AG09319 (cell line): ENCODE results near the gene APP.

Experiments used
- DNase-seq: peaks from one replicate; pipeline ENCODE4 v3.0.0-alpha.2; 2010; ENCODE audit warnings: low read depth; ENCODE audit errors: extremely low read depth
- CTCF ChIP-seq: IDR thresholded peaks from 2 replicates; pipeline ENCODE4 v1.5.1; 2011; ENCODE audit warnings: low read depth, mild to moderate bottlenecking, inconsistent platforms, low read length, moderate library complexity

Gene APP

DNA sequence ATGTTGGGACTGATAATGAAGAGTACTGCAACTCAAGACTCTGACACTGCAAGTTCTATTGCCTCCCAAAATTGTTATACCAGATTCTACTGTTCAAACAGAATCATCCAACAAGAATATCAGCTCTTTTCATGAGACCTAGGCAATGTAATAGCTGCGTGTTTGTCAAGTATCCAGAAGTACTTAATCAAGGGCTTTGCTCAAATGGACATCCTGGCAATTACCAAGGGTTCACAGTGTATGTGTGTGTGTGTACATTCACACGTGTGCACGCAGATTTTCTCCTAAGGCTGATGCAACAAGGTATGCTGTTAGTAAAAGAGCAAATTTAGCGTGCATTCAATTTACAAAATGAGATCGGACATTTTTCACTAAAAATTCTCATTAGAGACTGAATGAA lies 261.2 kb downstream of the APP start:
- DNase-seq = no peak
- TF ChIP-seq CTCF = no peak

DNA sequence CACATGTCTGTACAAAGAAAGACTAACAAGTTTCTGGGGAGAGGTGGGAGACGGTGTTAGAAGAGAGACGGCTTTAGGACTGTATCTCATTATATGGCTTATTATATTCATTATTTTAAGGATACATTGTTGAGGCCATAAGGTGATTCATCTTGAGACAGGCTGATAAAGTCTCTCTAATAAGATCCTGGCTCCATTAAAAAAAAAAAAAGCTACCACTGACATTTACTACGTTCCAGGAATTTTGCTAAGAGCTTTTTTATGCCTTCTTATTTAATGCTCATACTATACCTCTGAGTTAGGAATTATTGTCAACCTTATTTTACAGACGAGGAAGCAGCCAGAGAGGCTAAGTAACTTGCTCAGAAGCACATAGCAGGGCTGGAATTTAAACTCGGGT lies 262.1 kb downstream of the APP start:
- no peak for TF ChIP-seq CTCF
- DNase-seq = no peak

GRCh38 chr21:25907573-25908275 lies 262.8 kb downstream of the APP start:
- no peak for DNase-seq
- no peak for TF ChIP-seq CTCF

DNA sequence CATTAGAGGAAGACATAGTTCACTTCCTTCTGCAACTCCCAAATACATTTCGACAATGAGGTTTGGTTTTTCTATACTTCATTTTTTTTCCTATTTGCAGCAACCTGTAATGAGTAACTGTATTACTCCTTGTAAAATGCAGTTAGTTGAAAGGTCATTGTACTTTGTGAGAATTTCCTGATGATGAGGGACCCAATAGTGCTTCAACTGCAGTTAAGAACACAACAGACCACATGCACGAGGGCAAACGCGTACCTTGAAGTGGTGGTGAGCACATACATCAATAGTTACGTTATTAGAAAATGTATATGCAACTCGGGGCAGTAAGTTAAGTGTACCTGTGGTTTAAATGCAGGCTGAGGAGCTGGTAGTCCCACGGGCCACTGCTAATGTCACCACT lies 264.0 kb downstream of the APP start:
- no peak for DNase-seq
- no peak for TF ChIP-seq CTCF

- TF ChIP-seq CTCF = no peak
- DNase-seq = no peak
Observed at GRCh38 chr21:25905126-25905525, 265.4 kb downstream of the APP start.

DNA sequence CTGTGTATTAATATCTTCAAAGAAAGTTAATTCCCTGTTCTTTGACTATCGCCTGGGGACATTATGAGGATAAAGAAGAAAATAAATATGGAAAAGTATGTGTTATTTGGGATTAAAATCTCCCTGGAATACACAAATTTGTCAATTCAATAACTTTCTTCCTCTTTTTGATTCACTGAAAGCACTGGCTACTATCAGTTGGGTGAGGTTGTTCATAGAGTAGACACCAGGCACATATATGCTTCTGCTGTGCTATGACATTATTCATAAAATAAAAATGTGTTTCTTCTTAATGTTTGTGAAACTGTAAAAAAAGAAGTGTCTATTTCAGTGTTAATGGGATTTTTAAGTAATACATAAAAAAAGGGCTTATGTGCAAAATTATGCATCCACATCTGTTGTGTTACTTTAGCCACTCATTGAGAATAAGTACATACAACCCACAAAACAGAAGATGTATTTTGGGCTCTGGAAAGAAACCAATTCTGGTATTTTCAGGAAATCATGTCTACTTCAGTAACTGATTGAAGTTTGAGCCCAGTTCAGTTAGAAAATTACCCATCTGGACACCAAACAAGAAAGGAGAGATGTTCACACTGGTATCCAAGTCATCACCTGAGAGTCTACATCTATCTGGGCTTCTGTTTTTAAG lies 266.4 kb downstream of the APP start:
- DNase-seq = no peak
- no peak for TF ChIP-seq CTCF

DNA sequence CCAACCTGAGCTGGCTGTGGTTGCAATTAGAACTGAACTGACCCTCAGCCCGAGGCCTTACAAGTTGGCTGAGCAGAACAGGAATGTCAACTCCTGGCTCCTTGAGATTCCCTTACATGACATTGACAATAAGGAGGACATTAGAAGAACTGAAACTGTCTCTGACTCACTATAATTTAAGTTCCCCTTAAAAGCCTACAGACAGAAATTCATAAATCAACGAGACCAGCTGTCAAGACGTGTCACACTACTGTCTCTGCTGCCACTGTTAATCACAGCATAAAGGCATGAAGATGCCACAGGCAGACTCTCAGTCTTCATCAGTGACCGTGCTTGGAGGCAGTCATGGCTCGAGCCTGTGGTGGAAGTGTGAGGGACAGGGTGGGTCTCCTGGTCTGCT lies 267.0 kb downstream of the APP start:
- no peak for DNase-seq
- no peak for TF ChIP-seq CTCF
